ENCODE data around the gene TIMMDC1. TPM values are rescaled to one million over a fixed set of nuclear protein-coding genes. Genes with fewer than 3 reads are reported as not detected.

Gene TIMMDC1
- total RNA-seq, 1 donor, result 65.6 TPM

- peak; percentile 43 for DNase-seq (ENCODE audit: low read depth)
- no peak for TF ChIP-seq CTCF (IDR thresholded peaks at IDR 0.05; ENCODE audit: insufficient read depth, low read length)
- peak overlapping the region; percentile 92 for H3K4me3 ChIP-seq (ENCODE audit: low read depth, low read length)
These were observed 28.7 kb upstream of the TIMMDC1 start for GRCh38 chr3:119469418-119470189.

GRCh38 chr3:119470866-119471265 lies 27.5 kb upstream of the TIMMDC1 start:
- TF ChIP-seq CTCF (IDR thresholded peaks at IDR 0.05; ENCODE audit: insufficient read depth, low read length), result no peak
- H3K4me3 ChIP-seq (ENCODE audit: low read depth, low read length), result no peak overlapping the region
- no peak for DNase-seq (ENCODE audit: low read depth)

GRCh38 chr3:119481079-119481478 lies 17.3 kb upstream of the TIMMDC1 start:
- no peak for DNase-seq (ENCODE audit: low read depth)
- no peak overlapping the region for H3K4me3 ChIP-seq (ENCODE audit: low read depth, low read length)
- no peak for TF ChIP-seq CTCF (IDR thresholded peaks at IDR 0.05; ENCODE audit: insufficient read depth, low read length)

GRCh38 chr3:119483101-119483500 lies 15.2 kb upstream of the TIMMDC1 start:
- no peak overlapping the region for H3K4me3 ChIP-seq (ENCODE audit: low read depth, low read length)
- no peak for DNase-seq (ENCODE audit: low read depth)
- TF ChIP-seq CTCF (IDR thresholded peaks at IDR 0.05; ENCODE audit: insufficient read depth, low read length), result no peak

- DNase-seq (ENCODE audit: low read depth), result no peak
- H3K4me3 ChIP-seq (ENCODE audit: low read depth, low read length), result no peak overlapping the region
- TF ChIP-seq CTCF (IDR thresholded peaks at IDR 0.05; ENCODE audit: insufficient read depth, low read length), result no peak
These were observed 12.8 kb upstream of the TIMMDC1 start for GRCh38 chr3:119485563-119485962.

GRCh38 chr3:119490153-119490552 lies 8.2 kb upstream of the TIMMDC1 start:
- no peak for DNase-seq (ENCODE audit: low read depth)

More at GRCh38 chr3:119490153-119490552, 8.2 kb upstream of the TIMMDC1 start:
- TF ChIP-seq CTCF (IDR thresholded peaks at IDR 0.05; ENCODE audit: insufficient read depth, low read length), result peak; percentile 3
- H3K4me3 ChIP-seq (ENCODE audit: low read depth, low read length), result no peak overlapping the region
